Activated T-helper 1 cell treated with anti-CD3 and anti-CD28 coated beads, Interleukin-2, amount 50 U/mL, for 16 hours (primary cell): ENCODE data around the gene LMAN1L.

ENCODE experiments used
- DNase-seq, 2 donors: peaks; one replicate each; pipeline ENCODE4 v3.0.0-alpha.2; 2020; ENCODE audit warnings: low read depth in 1 of 2, low spot score in 1 of 2

The LMAN1L gene

GRCh38 chr15:74855857-74856256 is 43.2 kb downstream of the LMAN1L start:
- no peak for DNase-seq

DNA sequence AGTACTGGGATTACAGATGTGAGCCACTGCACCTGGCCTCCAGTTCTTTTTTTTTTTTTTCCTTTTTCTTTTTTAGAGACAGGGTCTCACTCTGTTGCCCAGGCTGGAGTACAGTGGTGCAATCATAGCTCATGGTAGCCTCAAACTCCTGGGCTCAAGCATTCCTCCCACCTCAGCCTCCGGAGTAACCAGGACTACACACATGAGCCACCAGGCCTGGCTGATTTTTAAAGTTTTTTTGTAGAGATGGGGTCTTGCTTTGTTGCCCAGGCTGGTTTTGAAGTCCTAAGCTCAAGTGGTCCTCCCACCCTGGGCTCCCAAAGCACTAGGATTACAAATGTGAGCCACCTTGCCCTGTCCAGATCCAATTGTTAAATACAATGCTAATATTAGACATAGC is 43.9 kb downstream of the LMAN1L start:
- DNase-seq: no peak

- DNase-seq: no peak
Measured at GRCh38 chr15:74857082-74857655, 44.5 kb downstream of the LMAN1L start.

DNA sequence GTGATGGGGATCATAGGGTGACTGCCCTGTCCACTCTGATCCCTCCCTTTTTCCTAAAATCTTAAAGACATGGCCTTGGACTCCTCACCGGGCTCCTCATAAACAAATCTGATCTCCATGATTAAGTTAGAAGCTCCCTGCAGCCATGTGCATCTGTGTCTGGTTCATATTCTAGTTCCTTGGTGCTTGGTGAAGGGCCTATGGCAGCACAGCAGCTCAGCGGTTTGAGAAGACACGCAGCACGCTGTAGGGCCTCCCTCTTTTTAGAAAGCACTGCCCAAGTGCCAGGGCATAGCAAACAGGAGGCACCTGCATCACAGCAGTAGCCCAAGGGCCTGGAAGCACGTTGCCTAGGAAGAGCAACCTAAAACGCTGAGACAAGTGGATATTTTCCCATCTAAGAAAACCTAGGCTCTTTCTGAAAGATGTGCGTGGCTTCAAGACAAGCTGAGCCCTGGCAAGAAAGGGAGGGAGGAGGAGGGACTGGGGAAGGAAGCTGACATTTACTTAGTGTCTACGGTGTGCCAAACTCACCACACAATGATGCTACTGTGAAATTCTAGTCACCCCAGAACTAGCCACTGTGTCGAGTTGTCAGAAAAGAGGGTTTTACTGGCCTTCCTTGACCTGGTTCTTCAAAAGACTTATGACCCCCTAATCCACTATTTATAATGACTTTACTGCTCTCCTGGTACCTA is 45.2 kb downstream of the LMAN1L start:
- DNase-seq: no peak

DNA sequence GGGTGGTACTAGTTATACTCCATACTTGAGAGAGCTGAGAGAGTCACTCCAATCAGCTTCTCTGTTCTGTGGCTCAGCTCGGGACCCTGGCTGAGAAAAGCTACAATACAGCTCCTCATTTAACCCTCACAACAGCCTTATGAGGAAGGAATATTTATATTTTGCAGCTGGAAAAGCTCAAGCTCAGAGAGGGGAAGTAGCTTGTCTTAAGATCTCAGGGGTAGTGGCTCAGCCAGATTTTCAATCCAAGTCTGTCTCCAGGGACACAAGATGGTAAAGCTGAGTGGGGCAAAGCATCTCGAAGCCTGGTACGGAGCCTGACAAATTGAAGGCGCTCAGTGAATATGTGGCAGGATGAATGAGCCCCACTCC is 45.7 kb downstream of the LMAN1L start:
- no peak for DNase-seq

GRCh38 chr15:74863239-74864056 is 50.8 kb downstream of the LMAN1L start:
- DNase-seq: no peak

- no peak for DNase-seq
Measured at GRCh38 chr15:74864296-74864695, 51.7 kb downstream of the LMAN1L start.

DNA sequence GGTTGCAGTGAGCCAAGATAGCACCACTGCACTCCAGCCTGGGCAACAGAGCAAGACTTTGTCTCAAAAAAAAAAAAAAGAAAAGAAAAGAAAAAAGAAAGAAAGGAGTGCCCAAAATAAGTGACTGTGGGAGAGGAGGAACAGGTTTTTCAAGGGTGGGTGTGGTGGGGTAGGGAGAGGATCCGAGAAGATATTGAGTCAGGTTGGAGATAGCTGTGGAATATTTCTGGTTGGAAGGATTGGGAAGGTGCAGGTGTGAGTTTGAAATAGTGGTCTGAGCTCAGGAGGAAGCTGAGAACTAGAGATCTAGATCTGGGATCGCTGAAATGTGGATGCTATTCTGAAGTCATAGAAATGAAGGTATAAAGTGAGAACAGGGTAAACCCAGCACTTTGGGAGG is 52.7 kb downstream of the LMAN1L start:
- DNase-seq: no peak

GRCh38 chr15:74866090-74866489 is 53.5 kb downstream of the LMAN1L start:
- no peak for DNase-seq

DNA sequence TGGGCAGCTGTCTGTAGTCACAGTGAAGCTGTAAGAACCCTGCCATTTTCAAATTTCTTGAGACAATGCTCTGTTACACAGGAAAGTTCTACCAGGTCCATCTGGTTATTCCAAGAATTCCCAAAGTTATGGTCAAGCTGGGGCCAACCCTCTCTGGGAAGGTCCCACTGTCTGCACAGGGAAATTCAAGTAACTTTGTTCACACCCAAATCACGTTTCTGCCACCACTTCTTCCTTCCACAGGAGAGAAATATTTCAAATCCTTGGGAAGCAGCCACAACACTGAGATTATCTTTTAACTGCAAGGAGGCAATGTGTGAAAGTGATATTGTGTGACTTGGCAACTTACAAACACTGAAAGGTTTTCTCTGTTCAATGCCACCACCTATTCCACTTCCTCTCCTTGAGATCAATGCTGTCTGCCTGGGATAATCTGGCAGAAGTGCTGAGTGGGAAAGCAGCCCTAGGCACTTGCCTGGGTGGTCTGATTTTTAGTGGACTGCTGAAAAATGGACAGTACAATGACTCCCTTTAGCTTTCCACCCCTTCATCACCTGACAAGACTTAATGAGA is 54.9 kb downstream of the LMAN1L start:
- no peak for DNase-seq

DNA sequence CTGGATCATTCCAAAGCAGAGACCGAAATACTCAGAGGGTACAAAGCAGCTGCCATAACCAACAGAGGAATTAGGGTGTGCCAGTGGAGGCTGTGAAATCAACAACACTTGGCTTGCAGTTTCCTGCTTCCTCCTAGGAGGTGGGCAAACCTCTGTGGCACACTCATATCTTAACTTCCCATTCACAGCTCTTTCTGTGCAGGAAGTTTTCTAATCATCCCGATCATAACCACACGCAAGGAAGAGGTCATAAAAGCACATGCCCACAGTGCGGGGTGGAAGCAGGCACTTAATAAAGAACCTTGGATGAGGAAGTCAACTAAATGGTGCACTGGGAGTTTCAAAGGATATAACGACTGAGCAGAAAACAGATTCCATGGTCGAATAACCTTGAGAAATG is 55.4 kb downstream of the LMAN1L start:
- no peak for DNase-seq

DNA sequence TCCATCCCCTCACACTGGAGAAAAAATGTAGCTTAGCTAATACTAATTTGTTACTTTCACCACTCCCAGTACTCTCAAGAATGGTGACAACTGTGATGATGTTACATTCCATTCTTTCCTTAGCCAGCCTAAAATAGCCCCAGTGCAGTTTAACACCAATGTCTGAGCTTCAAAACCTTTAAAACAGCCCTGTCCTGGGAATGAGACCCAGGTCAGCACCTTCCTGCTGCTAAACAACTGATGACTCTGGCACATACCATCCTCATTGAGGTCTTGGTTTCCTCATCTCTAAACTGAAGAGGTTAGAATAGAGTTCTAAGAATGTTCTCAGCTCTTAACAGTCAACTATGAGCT is 56.7 kb downstream of the LMAN1L start:
- no peak for DNase-seq

GRCh38 chr15:74869726-74870407 is 57.2 kb downstream of the LMAN1L start:
- no peak for DNase-seq

GRCh38 chr15:74870436-74871215 is 58.0 kb downstream of the LMAN1L start:
- no peak for DNase-seq

- DNase-seq: no peak
Measured at GRCh38 chr15:74872702-74873035, 60.0 kb downstream of the LMAN1L start.

GRCh38 chr15:74873036-74873755 is 60.6 kb downstream of the LMAN1L start, which contains the start of gene SCAMP2:
Gene SCAMP2 (minus strand): TSS chr15:74873365. CDS start chr15:74873255, 110 bp downstream.
- peak; percentile 73 to 82 for DNase-seq

GRCh38 chr15:74873756-74874424 is 61.3 kb downstream of the LMAN1L start:
- DNase-seq: no peak
